Measurements from ENCODE around the gene SDF2L1. TPM values are rescaled to one million over a fixed set of nuclear protein-coding genes. Genes with fewer than 3 reads are reported as not detected.

SDF2L1 gene
- total RNA-seq, 4 donors from 2014 or later: 60.2 to 444 (median 210) TPM

GRCh38 chr22:21686634-21687393 lies 44.7 kb downstream of the SDF2L1 start:
- Histone ChIP-seq H3K4me3 (replicated peaks in 1 of 3) (no peak overlapping the region), H3K4me1 (peaks cover 7 to 20% of the 10 kb centered on the region in 2 donors), H3K27me3 (no peaks in the 10 kb centered on the region), H3K36me3 (peaks cover 20 to 51% of the 10 kb centered on the region in 2 donors), H3K27ac (no peak overlapping the region), H3K9me3 (no peaks in the 10 kb centered on the region)
- no peak for DNase-seq
- intact Hi-C loops (cut with DNase I): no loop called here
- TF ChIP-seq, protein P1, sequence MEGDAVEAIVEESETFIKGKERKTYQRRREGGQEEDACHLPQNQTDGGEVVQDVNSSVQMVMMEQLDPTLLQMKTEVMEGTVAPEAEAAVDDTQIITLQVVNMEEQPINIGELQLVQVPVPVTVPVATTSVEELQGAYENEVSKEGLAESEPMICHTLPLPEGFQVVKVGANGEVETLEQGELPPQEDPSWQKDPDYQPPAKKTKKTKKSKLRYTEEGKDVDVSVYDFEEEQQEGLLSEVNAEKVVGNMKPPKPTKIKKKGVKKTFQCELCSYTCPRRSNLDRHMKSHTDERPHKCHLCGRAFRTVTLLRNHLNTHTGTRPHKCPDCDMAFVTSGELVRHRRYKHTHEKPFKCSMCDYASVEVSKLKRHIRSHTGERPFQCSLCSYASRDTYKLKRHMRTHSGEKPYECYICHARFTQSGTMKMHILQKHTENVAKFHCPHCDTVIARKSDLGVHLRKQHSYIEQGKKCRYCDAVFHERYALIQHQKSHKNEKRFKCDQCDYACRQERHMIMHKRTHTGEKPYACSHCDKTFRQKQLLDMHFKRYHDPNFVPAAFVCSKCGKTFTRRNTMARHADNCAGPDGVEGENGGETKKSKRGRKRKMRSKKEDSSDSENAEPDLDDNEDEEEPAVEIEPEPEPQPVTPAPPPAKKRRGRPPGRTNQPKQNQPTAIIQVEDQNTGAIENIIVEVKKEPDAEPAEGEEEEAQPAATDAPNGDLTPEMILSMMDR (IDR thresholded peaks at IDR 0.05): no peak
- TF ChIP-seq POLR2A (IDR thresholded peaks at IDR 0.05): no peak
- 94 to 98% methylated on average over 7 to 8 of the region's 23 CpGs for WGBS, 2 donors

DNA sequence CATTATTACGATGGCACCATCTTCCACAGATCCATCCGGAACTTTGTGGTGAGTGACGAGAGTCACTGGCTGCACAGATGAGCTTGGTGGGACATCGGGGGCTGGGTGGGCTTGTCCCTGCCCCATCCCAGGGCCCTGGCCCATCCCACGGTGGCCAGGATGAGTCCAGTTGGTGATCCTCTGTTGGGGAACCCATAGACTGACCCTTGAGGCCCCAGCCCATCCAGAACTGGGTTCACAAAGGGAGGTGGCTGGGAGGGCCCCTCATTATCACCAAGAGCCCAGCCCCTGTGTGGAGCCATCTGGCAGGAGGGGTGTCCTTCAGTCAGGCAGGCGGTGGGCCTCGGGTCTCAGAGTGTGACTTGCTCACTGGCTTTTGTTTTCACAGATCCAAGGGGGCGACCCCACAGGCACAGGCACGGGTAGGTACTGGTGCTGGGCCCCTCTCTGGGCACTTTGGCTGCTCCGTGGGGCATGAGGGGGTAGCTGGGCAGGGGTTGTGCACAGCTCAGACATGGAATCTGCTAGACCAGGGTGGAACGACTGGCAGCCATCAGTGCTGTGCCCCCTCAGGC lies 45.7 kb downstream of the SDF2L1 start:
- 87 to 91% methylated on average over 8 of the region's 11 CpGs for WGBS, 2 donors
- Histone ChIP-seq H3K4me3 (replicated peaks in 1 of 3) (no peak overlapping the region), H3K36me3 (peaks cover 20 to 52% of the 10 kb centered on the region in 2 donors), H3K27me3 (no peaks in the 10 kb centered on the region), H3K9me3 (no peaks in the 10 kb centered on the region), H3K4me1 (peaks cover 7 to 11% of the 10 kb centered on the region in 2 donors), H3K27ac (no peak overlapping the region)
- DNase-seq: no peak
- TF ChIP-seq POLR2A (IDR thresholded peaks at IDR 0.05): no peak
- TF ChIP-seq, protein P1 (IDR thresholded peaks at IDR 0.05): no peak
- intact Hi-C loops (cut with DNase I): no loop called here

DNA sequence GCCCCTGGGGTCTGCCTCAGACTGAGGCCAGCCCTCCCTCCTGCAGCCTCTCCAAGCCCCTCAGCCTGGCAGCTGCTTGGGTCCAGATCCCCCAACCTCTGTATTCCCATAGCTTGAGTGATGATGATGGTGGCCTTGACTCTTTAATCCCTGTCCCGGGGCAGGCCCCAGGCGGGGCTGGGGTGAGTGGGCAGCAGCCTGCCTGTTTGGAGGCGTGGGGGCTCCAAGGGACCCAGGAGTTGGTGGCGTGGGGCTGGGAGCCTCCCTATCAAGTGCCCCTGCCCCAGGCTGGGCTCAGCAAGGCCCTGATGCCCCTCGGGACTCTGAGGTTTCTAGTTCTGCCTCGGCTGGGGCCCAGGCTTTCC lies 46.2 kb downstream of the SDF2L1 start:
- WGBS, 2 donors: 80 to 89% methylated on average over 3 of the region's 6 CpGs
- Histone ChIP-seq H3K36me3 (peaks cover 22 to 56% of the 10 kb centered on the region in 2 donors), H3K4me3 (replicated peaks in 1 of 3) (no peak overlapping the region), H3K4me1 (peaks cover 7% of the 10 kb centered on the region in 2 donors), H3K9me3 (no peaks in the 10 kb centered on the region), H3K27me3 (no peaks in the 10 kb centered on the region), H3K27ac (no peak overlapping the region)
- no peak for TF ChIP-seq POLR2A (IDR thresholded peaks at IDR 0.05)
- TF ChIP-seq, protein P1 (IDR thresholded peaks at IDR 0.05): no peak
- no peak for DNase-seq
- intact Hi-C loops (cut with DNase I): no loop called here

DNA sequence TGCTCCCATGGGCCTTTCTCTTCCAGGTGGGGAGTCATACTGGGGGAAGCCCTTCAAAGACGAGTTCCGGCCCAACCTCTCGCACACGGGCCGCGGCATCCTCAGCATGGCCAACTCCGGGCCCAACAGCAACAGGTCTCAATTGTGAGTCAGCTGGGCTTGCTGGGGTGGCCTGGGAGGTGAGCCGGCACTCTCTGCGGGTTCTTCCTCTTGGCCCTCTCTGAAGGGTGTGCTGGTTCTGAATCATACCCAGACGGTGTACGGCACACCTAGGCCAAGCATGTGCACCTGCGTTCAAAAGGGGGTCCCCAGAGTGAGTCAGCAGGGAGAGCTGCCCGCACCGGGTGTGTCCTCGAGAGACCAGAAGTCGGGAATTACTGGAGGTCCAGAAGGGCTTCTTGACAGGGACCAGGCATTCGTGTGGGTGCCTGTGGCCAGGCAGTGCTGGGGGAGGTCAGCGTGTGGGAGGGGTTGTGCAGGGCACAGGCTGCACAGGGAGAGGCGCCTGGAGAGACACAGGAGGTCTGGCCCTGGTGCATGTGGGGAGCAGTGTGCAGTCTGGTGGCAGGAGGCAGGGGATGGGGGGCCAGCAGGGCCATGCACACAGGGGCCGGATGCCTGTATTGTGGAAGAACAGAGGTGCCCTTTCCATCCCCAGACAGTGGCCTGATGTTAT lies 46.7 kb downstream of the SDF2L1 start:
- Histone ChIP-seq H3K4me1 (peaks cover 7% of the 10 kb centered on the region in 2 donors), H3K36me3 (peaks cover 27 to 56% of the 10 kb centered on the region in 2 donors), H3K27me3 (no peaks in the 10 kb centered on the region), H3K9me3 (no peaks in the 10 kb centered on the region), H3K4me3 (replicated peaks in 1 of 3) (no peak overlapping the region), H3K27ac (no peak overlapping the region)
- DNase-seq: no peak
- TF ChIP-seq, protein P1 (IDR thresholded peaks at IDR 0.05): no peak
- TF ChIP-seq POLR2A (IDR thresholded peaks at IDR 0.05): no peak
- 98% methylated on average over 12 to 17 of the region's 20 CpGs for WGBS, 2 donors
- intact Hi-C loops (cut with DNase I): no loop called here

GRCh38 chr22:21690401-21690801 lies 48.3 kb downstream of the SDF2L1 start:
- Histone ChIP-seq H3K4me3 (replicated peaks in 1 of 3) (no peak overlapping the region), H3K4me1 (peaks cover 7% of the 10 kb centered on the region in 2 donors), H3K36me3 (peaks cover 31 to 60% of the 10 kb centered on the region in 2 donors), H3K27ac (peak overlapping the region; percentile 31 to 52 (median 41)), H3K27me3 (no peaks in the 10 kb centered on the region), H3K9me3 (no peaks in the 10 kb centered on the region)
- intact Hi-C loops (cut with DNase I): no loop called here
- 33 to 39% methylated on average over 5 of the region's 5 CpGs for WGBS, 2 donors
- peak; percentile 37 to 44 for DNase-seq
- TF ChIP-seq, protein P1 (IDR thresholded peaks at IDR 0.05): no peak
- TF ChIP-seq POLR2A (IDR thresholded peaks at IDR 0.05): no peak

Data from thyroid gland (tissue), 4 donors.